Left renal cortex interstitium (tissue), 4 donors: ENCODE results near the gene TEDC1. TPM values are rescaled to one million over a fixed set of nuclear protein-coding genes. Genes with fewer than 3 reads are reported as not detected.

ENCODE experiments used
- DNase-seq, 4 donors: peaks; one replicate each; pipeline ENCODE4 v3.0.0-alpha.2; 2013; ENCODE audit warnings: low read depth in 4 of 4, low spot score in 2 of 4, missing footprints in 1 of 4
- polyA plus RNA-seq, 4 donors: library from polyadenylated mRNA; unstranded; fragments of 120-200 nt; gene quantifications; one replicate each; pipeline ENCODE4 v1.2.1, GENCODE V29; 2013; ENCODE audit not compliant: insufficient read length in 4 of 4

TEDC1 gene
- polyA plus RNA-seq, 4 donors: 5.3 to 12.1 (median 10.3) TPM

DNA sequence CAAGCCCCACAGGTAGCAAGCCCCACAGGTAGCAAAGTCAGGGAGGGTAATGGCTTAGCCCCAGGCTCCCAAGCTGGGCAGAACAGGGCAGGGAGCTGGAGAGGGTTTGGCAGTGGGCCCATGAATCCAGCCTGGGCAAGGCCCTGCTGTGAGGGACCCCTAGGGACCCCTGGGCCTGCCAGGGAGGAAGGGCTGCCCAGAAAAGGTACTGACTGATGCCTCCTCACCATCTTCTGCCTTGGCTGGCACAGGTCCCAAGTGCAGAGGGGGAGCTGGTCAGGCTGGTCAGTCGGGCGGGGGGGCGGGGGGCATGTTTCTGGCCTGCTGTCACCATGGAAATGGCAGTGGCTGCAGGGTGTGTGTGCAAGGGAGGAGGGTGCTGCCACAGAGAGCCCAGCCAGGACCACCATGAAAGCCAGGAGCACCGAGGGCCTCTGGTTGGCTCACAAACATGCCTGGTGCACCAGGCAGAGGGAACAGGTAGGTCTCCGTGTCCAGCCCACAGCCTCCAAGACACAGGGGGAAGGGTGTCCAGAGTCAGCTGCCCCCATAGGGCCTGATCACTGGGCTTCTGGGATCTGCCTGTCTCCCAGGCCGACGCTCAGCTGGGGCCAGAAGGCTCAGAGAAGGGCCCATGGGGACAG is 17.9 kb upstream of the TEDC1 start:
- no peak for DNase-seq

DNA sequence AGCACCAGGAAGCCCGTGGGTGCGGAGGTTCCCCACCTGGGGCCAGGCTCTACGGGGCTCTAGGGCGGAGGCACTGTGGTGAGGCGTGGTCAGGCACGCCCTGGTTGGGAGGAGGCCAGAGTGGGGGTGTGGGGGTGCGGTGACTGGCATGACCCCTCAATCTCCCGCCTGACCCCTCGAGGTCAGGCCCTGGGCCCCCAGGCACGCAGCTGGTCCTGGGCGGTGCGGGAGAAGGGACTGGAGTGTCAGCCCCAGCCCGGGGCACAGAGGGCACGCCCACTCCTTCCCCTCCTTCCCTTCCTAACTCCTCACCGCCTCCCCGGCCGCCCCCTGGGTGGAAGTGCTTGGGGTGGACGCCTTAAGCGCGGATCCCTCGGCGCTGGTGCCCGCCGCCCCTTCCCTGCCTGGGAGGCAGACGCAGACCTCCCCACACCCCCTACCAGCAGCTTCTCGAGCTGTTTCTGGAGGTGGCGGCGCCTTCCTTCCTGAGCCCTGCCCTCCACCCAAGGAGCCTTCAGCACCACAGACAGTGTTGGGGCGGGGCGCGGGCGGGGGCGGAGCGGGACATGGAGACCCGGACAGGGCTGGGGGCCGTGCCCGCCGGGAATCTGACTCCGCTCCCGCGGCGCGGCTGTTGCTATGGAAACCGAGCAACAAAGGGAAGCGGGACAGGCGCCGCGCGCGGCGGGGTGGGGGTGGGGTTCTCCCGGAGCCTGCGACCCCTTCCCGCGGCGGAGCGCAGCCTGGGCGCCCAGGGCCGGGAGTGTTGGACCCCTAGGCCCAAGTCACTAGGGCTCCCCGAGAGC is 17.2 kb upstream of the TEDC1 start:
- peak in 3 of 4 donors; percentile 80 to 90 (median 86) for DNase-seq

DNA sequence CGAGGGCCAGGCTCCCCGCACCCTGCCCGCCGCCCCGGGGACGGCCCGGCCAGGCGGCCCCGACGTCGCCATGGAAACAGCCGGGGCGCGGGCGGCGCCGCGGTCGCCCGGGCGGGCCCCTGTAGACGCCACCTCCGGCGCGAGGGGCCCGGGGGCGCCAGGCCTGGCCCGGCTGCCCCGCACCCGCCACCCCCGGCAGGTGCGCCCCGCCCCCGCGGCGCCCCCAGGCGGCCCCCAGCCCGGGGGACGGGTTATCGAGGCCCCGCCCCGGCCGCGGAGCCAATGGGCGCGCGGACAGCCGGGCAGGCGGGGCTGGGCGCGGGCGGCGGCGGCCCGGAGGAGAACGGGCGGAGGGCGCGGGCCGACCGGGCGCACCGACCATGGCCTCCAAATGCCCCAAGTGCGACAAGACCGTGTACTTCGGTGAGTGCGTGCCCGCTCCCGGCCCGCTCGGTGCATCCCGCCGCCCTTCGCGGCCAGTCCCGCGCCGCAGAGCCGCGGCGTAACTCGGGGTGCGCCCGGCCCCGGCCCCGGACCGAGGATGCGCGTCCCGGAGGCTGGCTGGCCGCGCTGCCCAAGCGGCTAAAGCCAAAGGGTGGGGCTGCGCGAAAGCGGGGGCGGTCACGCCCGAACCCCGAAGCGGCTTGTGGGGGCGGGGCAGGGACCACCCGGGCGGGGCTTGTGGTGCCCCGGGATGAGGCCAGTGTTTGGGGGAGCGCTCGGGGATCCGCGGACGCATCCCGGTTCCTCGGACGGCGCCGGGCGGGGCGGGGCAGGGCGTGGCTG is 16.4 kb upstream of the TEDC1 start, which contains the start of gene CRIP2:
CRIP2 (plus strand) TSS at position 339 of the 786 bp plus-strand sequence; CDS start at position 381, 42 bp downstream.
- DNase-seq: no peak

DNA sequence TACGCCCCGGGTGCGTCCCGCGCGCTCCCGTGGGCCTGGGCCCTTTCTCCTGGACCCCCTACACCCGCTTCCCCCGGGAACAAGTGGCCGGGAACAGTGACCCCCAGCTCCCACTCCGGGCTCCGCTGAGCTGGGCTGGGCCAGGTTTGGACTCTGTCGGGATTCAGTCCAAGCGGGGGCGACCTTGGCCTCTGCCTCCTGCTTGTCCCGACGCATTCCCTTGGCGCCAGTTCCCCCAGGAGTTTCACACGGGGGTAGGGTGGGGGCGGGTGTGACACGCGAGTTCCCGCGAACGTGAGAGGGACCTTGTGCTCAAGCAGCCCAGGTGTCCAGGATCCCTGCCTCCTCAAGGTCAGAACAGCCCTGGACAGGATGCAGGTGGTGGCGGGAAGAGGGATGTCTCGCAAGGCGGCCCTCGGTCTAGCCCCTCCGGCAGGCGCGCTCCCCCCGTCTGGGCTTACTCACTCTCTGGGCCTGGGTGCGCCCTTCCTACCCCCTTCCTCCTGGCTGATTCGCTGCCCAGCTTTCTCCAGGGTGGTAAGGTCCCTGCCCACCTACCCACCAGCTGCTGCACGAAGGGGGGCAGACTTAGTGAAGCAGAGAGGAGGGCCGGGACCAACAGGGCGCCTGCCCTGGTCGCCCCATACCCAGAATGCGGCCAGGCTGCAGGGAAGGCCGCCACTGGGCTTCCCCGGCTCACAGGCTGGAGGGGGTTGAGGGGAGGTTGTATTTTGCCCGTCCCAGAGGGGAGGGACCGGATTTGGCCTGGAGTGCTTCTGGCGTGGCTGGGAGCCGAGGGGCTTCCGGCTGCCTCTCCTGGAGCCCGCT is 15.6 kb upstream of the TEDC1 start:
- DNase-seq: no peak

DNA sequence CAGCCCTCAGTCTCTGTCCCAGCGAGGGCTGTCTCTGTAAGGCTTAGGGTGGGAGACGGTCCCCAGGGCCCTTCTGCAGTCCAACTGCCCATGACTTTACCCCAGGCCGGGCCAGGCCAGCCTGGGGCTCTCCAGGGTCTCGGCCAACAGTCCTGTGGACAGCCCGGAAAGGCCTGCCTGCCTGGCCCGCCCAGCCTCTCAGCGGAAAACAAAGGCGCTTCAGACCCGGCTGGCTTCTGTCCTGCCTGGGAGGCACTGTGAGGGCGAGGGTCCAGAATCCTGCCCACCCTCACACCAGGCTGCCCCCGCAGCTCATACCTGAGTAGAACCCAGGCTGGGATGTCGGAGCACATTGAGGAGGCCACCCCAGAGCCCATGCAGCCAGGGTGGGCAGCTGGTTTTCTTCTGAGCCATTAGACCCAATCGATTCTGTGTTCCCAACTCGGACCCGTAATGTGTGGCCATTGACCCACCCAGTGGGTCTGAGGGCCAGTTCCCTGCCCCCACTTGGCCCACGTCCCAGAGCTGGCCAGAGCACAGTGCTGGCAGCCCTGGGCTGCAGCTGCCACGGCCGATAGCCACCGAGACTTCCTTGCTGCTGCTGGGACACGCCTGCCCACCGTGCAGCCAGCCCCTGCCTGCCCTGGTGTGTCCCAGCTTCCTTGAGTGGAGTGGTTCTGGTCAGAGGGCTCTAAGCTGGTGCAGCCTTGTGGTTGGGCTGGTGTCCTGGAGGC is 14.8 kb upstream of the TEDC1 start:
- DNase-seq: no peak

DNA sequence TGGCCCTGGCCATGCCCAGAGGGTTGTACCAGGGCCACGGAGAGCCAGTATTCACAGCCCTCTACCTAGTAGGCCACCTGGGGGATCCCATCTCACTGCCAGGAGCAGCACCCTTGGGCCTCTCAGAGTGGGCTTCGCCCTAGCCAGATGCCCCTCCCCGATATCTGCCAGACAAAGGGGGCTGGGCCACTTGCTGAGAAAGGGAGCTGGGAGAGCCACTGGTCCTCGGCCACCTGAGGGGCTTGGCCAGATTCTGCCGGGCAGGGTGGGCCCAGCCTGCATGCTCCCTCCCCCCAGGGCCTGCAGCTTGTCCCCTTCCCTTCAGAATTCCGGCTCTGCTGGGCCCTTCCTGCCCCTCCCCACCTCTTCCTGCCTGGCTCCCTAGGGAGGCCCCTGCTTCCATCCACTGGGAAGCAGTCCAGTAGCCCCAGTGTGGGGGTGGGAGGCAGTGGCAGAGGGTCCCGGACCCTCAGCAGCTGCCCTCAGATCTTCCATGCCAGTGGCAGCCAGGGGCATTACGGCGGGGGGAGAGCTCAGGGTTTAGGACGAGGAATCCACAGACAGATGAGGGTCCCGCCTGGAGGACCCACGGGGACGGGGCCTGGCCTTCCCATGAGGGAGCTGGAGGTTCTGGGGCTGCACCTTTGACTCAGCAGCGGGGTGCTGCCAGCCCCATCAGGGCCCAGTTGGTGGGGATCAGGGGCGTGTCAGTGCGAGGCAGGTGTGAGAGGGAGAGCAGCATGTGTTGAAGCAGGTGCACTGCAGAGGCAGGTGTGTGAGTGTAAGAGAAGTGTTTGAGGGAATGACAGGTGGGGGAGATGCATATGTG is 14.0 kb upstream of the TEDC1 start:
- no peak for DNase-seq

DNA sequence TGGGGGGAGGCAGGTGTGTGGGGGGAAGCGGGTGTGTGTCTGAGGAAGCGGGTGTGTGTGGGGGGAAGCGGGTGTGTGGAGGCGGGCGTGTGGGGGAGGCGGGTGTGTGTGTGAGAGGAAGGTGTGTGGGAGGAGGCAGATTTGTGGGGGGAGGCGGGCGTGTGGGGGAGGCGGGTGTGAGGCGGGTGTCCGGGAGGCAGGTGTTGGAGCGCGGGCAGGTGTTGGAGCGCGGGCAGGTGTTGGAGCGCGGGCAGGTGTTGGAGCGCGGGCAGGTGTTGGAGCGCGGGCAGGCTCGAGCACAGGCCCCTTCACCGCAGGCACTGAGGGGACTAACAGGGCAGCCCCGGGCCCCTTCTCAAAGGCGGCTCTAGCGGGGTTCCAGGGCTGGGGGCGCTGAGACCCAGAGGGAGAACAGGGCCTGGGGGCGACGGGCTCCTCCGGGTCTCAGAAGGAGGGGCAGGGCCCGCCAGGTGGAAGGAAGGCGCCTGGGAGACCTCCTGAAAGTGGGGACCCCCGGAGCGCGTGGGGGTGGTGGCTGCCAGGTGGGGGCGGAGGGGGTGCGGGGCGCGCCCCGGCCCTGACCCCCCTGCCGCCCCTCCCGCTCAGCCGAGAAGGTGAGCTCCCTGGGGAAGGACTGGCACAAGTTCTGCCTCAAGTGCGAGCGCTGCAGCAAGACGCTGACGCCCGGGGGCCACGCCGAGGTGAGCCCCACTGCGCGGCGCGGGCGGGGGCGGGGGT is 13.2 kb upstream of the TEDC1 start:
- no peak for DNase-seq

DNA sequence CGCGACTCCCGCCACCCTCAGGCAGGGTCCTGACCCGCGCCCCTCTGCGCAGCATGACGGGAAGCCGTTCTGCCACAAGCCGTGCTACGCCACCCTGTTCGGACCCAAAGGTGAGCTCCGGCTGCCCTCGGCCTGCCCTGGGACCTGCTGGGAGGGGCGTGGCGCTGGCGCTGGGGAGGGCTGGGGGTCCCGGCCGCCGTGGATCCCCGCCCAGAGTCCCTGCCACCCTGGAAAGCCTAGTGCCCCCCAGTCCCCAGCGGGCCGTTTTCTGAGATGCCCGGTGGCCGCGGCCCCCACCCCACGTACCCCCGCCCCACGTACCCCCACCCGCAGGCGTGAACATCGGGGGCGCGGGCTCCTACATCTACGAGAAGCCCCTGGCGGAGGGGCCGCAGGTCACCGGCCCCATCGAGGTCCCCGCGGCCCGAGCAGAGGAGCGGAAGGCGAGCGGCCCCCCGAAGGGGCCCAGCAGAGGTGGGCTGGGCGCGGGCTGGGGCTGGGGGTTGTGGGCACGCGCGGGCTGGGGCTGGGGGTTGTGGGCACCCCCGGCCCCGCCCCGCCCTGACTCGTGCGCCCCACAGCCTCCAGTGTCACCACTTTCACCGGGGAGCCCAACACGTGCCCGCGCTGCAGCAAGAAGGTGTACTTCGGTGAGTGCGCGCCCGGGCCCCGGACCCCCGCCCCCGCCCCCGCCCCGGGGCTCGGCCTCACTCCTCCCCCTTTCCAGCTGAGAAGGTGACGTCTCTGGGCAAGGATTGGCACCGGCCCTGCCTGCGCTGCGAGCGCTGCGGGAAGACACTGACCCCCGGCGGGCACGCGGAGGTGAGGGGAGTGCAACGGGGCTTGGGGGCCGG is 12.4 kb upstream of the TEDC1 start:
- DNase-seq: no peak

DNA sequence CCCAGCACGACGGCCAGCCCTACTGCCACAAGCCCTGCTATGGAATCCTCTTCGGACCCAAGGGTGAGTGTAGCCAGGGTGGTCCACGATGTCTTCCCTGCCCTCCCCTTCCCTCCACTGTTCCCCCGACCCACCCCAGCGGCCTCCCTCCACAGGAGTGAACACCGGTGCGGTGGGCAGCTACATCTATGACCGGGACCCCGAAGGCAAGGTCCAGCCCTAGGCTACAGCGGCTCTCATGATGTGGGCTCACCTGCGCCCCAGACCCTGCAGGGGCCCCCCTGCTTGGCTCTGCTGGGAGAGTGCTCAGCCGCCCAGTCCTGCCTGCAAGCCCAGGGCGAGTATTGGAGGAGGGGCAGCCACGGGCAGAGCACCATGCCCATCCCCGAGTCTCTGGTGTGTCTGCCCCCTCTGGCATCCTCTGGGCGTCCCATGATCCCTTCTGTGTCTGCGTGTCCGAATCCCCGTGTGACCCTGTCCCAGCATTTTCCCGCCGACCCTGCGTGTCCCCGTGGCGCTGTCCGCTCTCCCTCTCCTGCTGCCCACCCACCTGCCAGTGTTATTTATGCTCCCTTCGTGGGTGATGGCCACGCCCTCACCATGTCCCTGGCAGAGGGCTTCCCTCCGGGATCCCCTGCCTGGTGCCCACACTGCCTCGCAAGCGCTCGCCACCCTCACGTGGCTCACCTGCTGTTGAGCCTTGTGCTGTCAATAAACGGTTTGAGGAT is 11.5 kb upstream of the TEDC1 start:
- DNase-seq: no peak

DNA sequence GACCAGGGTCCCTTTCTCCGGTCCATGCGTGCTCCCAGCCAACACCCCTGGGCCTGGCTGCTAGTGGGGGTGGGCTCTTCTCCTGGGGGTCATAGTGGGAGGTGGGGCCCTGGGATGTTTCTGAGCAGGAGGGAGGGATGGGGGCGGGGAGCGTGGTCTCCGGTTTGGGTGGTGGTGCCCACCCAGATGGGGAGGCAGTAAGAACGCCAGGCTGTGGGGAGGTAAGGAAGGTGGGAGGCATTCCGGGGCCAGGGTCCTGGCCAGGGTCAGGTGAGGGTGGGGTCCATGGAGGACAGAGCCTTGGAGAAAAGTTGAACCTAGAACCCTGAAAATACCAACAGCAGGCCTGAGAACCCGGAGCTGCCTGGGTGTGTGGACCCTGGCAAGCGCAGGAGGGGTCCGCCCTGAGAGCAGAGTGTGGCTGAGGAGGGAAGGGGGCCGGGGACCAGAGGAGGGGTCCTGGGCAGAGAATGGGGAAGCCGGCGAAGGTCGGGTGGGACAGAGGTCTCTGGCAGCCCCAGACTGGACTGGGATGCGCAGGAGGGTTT is 10.8 kb upstream of the TEDC1 start:
- DNase-seq: no peak

DNA sequence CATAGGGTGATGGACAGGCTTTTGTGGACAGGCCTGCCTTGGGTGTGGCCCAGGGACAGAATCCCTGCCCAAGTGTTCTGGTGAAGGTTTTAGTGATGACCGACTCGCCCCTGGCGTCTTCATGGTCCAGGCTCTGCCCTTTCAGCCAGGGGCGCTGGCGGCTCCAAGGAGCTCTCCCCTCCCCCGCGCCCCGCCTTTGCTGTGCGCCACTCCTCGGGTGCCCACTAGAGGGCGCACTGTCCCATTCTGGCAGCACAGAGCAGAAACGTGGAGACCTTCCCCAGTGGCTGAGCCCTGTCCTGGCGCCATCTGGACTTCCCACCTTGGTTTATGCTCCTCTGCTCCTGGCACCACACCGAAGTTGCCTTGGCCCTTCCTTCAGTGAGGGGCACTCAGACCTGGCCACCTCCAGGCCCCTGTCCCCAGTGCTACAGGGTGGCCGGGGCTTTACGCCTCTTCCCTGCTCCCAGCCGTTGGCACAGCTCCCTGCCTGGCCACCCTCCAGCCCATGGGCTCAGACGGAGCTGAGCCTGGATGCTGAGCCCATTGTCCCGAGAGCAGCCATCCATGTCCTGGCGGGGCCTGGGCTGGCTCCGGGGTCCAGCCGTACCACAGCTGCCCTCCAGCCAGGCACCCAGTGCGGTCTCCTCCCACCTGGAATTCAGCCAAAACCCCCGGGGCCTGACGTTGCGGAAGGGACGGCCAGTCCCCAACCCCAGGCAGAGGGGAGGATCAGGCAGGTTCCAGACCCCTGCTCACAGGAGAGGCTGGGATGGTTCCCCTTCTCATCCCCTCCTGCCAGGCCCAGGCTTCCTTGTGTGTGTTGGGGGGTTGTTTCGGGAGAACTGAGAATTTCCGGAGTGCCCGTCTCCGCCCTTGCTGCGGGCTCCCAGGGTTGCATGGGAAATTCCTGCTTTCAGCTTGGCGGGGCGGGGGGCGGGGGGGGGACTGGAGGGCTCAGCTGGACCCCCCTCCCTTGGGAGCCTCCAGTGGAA is 9.9 kb upstream of the TEDC1 start:
- peak; percentile 83 to 89 (median 86) for DNase-seq

DNA sequence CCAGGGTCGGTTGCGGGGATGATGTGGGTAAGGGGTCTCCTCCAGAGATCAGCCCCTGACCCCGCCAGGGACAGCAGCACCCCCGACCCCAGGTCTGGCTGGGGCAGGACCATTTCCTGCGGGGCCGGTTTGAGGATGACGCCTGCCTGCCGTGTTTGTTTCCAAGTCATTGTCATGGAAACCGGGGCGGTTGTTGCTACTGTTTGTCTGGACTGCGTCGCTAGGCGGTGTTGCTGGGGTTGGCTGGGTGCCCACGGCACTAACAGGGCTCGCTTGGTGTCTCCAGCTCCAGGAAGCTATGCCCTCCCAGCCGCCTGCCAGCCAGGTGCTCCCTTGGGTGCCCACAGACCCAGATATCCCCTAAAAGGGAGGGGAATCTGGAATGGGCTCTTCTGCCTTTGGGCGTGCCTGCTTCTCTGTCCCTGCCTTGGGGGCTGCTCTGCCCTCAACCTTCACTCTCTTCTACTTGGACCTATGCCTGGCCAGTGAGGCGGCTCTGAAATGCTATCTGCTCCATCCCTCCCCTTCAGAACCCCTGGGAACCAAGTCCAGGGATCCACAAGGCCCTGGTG is 9.1 kb upstream of the TEDC1 start:
- peak in 3 of 4 donors; percentile 91 to 93 (median 92) for DNase-seq

DNA sequence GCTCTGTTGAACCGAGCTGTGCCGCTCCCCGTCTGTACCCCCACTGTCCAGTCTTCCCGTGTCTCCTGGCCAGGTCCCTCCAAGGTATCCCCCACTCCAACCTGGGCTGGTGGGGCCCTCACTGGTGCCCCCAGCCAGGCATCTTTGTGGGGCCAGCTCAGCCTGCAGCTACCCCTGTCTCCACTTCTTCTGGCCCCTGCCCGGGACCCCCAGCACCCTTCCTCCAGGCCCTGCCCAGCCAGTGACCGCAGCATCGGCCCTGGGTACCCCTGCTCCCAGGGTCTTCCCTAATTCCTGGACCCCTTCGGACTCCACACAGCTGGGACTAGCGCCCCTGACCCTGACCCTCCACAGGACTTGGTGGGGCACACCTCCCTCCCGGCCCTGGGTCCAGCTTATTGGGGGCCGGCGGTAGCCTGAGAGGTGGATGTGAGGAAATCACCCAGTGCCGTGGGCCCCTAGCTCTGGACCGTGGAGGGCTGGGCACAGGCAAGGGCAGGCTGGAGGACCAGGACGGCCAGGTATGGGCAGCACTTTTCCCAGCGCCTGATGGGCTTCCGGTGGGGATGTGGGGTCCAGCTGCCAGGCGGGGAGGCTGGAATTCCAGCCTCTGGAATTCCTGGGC is 8.4 kb upstream of the TEDC1 start:
- no peak for DNase-seq
